SJCRH30 (cell line): ENCODE measurements around the gene ITK. TPM values are rescaled to one million over a fixed set of nuclear protein-coding genes. Genes with fewer than 3 reads are reported as not detected.
A peak's percentile ranks its signal among the peaks of the same experiment; 100 is the strongest.
"Not testable (repeated sequence)": the region's sequence is repeated elsewhere in the genome, so short reads cannot be mapped to it uniquely, and the experiment has no call there.

ENCODE experiments used
- DNase-seq, 2 experiments: peaks; one replicate each; pipeline ENCODE4 v3.0.0-alpha.2; 2015 to 2020
- H3K27ac ChIP-seq: fragments of 250-450 bp; sonication (Bioruptor Pico); 2 replicates; pipeline ENCODE4 v1.5.1; 2020; ENCODE audit warnings: mild to moderate bottlenecking, moderate library complexity
- H3K27me3 ChIP-seq: fragments of 250-450 bp; sonication (Bioruptor Pico); 2 replicates; pipeline ENCODE4 v1.5.1; 2020; ENCODE audit warnings: mild to moderate bottlenecking, moderate library complexity
- H3K36me3 ChIP-seq: fragments of 250-450 bp; sonication (Bioruptor Pico); 2 replicates; pipeline ENCODE4 v1.5.1; 2020; ENCODE audit warnings: mild to moderate bottlenecking, moderate library complexity
- H3K4me1 ChIP-seq: fragments of 250-450 bp; sonication (Bioruptor Pico); 2 replicates; pipeline ENCODE4 v1.5.1; 2020; ENCODE audit warnings: mild to moderate bottlenecking, moderate library complexity
- H3K4me3 ChIP-seq: fragments of 250-450 bp; sonication (Bioruptor Pico); 2 replicates; pipeline ENCODE4 v1.5.1; 2020; ENCODE audit warnings: mild to moderate bottlenecking, moderate library complexity
- H3K9me3 ChIP-seq: fragments of 250-450 bp; sonication (Bioruptor Pico); replicated peaks from 2 replicates; pipeline ENCODE4 v1.5.1; 2020; ENCODE audit warnings: mild to moderate bottlenecking, moderate library complexity
- total RNA-seq: library from RNA; depleted of rRNA; stranded (reverse); fragments of >200 nt; shearing (Covaris generic); gene quantifications from 2 replicates; pipeline ENCODE4 v1.2.3, GENCODE V29; 2014

ITK gene
- total RNA-seq, 1 experiment from 2014 or later, result not detected

DNA sequence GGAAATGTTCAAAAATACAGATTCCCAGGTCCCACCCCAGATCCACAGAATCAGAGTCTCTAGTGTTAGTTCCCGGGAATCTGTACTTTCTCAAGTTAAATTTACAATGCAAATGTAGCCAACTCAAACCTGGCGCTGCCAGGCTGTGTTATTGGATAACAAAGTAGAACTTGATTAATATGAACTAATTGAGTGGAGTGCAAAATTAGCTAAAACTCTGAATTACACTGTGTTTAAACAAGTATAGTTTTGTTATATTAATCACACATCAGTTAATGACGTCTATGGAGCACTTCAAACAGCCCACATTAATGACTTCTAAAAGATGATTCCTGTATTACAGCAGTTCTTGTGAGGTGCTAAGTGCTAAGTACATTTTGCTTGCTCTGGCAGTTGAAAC, 52.9 kb downstream of the ITK start:
- H3K27me3 ChIP-seq, result 0 out of 2 replicates have a peak, but pooled peaks cover 3% of the 10 kb centered on the region
- H3K4me3 ChIP-seq, result no peak overlapping the region
- no peaks in the 10 kb centered on the region for H3K4me1 ChIP-seq

DNA sequence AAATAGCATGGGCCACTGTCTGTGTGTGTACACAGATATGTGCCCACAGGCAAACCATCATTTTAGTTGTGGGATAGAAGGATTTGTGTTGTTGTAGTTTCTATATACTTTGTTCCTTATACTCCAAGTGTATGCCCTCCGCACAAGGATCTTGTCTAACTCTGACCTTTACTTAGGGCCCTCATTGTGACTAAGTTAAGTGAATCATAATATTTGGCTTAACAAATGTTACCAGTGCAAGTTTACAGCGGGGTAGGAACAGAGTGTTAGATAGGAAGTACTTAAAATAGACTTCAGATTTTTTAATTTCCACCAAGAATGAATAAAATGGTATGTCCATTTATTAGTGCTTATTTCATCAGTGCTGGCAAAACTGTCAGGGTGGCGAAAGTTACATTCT, 55.8 kb downstream of the ITK start:
- DNase-seq, result no peak
- no peak overlapping the region for H3K4me3 ChIP-seq
- no peaks in the 10 kb centered on the region for H3K36me3 ChIP-seq
- no peaks in the 10 kb centered on the region for H3K9me3 ChIP-seq
- H3K27me3 ChIP-seq, result no peaks in the 10 kb centered on the region
- H3K27ac ChIP-seq, result no peak overlapping the region
- no peaks in the 10 kb centered on the region for H3K4me1 ChIP-seq

More for the DNA sequence above, 52.9 kb downstream of the ITK start:
- Histone ChIP-seq H3K9me3 (no peaks in the 10 kb centered on the region), H3K36me3 (no peaks in the 10 kb centered on the region), H3K27ac (no peak overlapping the region)
- no peak for DNase-seq

GRCh38 chr5:157241483-157241882, 60.8 kb downstream of the ITK start:
- Histone ChIP-seq H3K4me1 (no peaks in the 10 kb centered on the region), H3K27me3 (0 out of 2 replicates have a peak, but pooled peaks cover 2% of the 10 kb centered on the region), H3K36me3 (no peaks in the 10 kb centered on the region), H3K27ac (no peak overlapping the region), H3K4me3 (no peak overlapping the region), H3K9me3 (no peaks in the 10 kb centered on the region)
- DNase-seq, result no peak

GRCh38 chr5:157244704-157245103, 64.1 kb downstream of the ITK start:
- not testable (repeated sequence) for H3K4me1 ChIP-seq, H3K36me3 ChIP-seq, H3K9me3 ChIP-seq, H3K27me3 ChIP-seq, H3K4me3 ChIP-seq, DNase-seq, H3K27ac ChIP-seq

DNA sequence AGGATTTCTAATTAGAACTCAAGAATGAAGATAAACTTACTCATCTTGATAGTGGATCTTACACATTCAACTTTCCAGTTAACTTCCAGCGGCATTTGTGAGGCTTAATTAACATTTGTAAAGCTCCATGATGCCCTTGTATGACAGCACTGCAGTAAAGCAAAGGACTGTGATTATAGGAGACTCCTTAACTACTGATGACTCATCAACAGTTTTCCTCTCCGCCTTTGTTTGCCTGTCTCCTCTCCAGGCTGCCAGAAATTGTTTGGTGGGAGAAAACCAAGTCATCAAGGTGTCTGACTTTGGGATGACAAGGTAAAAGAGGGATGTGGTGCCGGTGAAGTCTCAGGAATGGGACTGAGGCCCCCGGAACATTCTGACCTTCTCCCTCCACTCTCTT, 64.8 kb downstream of the ITK start:
- Histone ChIP-seq H3K4me1 (no peaks in the 10 kb centered on the region), H3K36me3 (no peaks in the 10 kb centered on the region), H3K4me3 (no peak overlapping the region), H3K9me3 (no peaks in the 10 kb centered on the region), H3K27me3 (0 out of 2 replicates have a peak, but pooled peaks cover 2% of the 10 kb centered on the region), H3K27ac (no peak overlapping the region)
- DNase-seq, result no peak

GRCh38 chr5:157245886-157246285, 65.2 kb downstream of the ITK start:
- H3K4me3 ChIP-seq, result no peak overlapping the region
- H3K27ac ChIP-seq, result no peak overlapping the region
- H3K4me1 ChIP-seq, result no peaks in the 10 kb centered on the region
- no peaks in the 10 kb centered on the region for H3K9me3 ChIP-seq
- DNase-seq, result no peak
- H3K27me3 ChIP-seq, result 0 out of 2 replicates have a peak, but pooled peaks cover 2% of the 10 kb centered on the region
- no peaks in the 10 kb centered on the region for H3K36me3 ChIP-seq

DNA sequence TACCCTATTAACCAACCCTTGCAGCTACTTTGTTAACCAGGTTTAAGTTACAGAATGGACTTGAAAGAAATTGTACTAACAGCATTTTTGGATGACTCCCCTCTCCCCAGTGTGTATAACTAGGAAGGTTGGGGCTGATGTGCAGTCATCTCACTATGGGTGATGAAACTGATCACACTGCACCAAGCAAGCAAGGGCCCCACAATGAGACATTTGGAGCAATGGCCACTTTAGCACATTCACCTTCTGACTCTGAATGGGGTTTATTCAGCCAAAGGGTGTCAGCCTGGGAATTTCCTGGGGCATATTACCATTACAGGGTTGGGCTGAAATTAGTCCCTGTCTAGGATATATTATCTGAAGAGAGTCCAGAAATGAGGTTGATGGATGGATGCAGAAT, 66.6 kb downstream of the ITK start:
- Histone ChIP-seq H3K4me1 (peaks cover 2% of the 10 kb centered on the region), H3K9me3 (no peaks in the 10 kb centered on the region), H3K27ac (no peak overlapping the region), H3K36me3 (no peaks in the 10 kb centered on the region), H3K4me3 (no peak overlapping the region), H3K27me3 (0 out of 2 replicates have a peak, but pooled peaks cover 2% of the 10 kb centered on the region)
- DNase-seq, result no peak

GRCh38 chr5:157248821-157249470, 68.3 kb downstream of the ITK start:
- Histone ChIP-seq H3K27me3 (no peaks in the 10 kb centered on the region), H3K36me3 (no peaks in the 10 kb centered on the region), H3K27ac (no peak overlapping the region), H3K9me3 (no peaks in the 10 kb centered on the region), H3K4me3 (no peak overlapping the region), H3K4me1 (peaks cover 11% of the 10 kb centered on the region)
- DNase-seq, result no peak

DNA sequence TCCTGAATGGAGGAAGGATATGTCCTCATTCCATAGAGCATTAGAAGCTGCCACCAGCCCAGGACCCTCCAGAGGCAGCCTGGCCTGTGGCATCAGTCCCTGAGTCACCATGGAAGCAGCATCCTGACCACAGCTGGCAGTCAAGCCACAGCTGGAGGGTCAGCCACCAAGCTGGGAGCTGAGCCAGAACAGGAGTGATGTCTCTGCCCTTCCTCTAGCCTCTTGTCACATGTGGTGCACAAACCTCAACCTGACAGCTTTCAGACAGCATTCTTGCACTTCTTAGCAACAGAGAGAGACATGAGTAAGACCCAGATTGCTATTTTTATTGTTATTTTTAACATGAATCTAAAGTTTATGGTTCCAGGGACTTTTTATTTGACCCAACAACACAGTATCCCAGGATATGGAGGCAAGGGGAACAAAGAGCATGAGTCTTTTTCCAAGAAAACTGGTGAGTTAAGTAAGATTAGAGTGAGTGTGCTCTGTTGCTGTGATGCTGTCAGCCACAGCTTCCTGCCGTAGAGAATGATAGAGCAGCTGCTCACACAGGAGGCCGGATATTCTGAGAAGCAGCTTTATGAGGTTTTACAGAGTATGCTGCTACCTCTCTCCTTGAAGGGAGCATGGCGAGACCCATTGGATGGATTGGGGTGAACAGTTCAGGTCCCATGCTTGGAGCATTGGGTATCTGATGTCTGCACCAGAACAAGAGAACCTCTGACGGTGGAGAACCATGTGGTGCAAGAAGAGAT, 72.2 kb downstream of the ITK start:
- peaks cover 11% of the 10 kb centered on the region for H3K4me1 ChIP-seq
- 0 out of 2 replicates have a peak, but pooled peaks cover 2% of the 10 kb centered on the region for H3K27me3 ChIP-seq
- H3K4me3 ChIP-seq, result no peak overlapping the region
- H3K27ac ChIP-seq, result peak overlapping the region; percentile 38
- peak; percentile 54 to 60 for DNase-seq
- H3K36me3 ChIP-seq, result no peaks in the 10 kb centered on the region
- no peaks in the 10 kb centered on the region for H3K9me3 ChIP-seq

DNA sequence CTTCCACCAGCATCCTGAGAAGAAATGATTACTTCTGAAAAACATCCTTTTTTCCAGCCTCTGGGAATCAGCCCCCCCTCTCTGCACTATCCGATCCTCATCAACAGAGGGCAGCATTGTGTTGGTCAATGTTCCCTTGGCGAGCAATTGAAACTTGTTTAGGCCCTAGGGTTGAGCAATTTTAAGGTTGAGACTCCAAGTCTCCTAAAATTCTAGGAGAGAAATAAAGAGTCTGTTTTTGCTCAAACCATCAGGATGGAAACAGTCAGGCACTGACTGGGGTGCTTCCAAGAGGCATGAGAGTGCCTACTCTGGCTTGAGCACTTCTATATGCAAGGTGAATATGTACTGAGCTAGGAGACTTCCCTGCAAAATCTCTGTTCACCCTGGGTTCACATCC, 72.9 kb downstream of the ITK start:
- Histone ChIP-seq H3K27ac (no peak overlapping the region; the same call in 1 of the 2 replicates), H3K36me3 (no peaks in the 10 kb centered on the region), H3K27me3 (0 out of 2 replicates have a peak, but pooled peaks cover 2% of the 10 kb centered on the region), H3K4me3 (no peak overlapping the region), H3K4me1 (peaks cover 11% of the 10 kb centered on the region), H3K9me3 (no peaks in the 10 kb centered on the region)
- peak; percentile 16 to 58 for DNase-seq

- Histone ChIP-seq H3K4me3 (no peak overlapping the region), H3K36me3 (no peaks in the 10 kb centered on the region), H3K4me1 (no peaks in the 10 kb centered on the region; the same call in 1 of the 2 replicates), H3K27ac (no peak overlapping the region), H3K9me3 (0 out of 2 replicates have a peak, but pooled peaks cover 3% of the 10 kb centered on the region), H3K27me3 (peaks cover 7% of the 10 kb centered on the region)
- no peak for DNase-seq
Observed at GRCh38 chr5:157258450-157258849, 77.8 kb downstream of the ITK start.

DNA sequence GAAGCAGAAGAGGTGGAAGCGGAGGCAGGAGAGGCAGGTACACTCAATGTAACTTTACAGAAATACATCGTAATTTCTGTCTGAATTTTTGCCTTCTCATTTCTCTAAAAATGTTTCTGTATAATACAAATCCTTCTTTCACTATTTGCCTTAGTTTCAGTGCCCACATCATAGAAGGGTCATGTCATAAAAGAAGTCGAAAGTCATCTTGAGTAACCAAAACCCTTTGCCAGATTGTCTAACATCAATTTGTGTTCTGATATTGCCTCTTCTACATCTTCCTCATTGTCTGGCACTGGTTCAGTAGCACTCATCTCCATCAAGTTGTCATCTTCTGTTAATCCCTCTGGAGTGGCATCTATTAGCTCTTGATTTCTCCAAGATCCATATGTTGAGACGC, 79.1 kb downstream of the ITK start:
- H3K27ac ChIP-seq, result no peak overlapping the region
- no peaks in the 10 kb centered on the region for H3K4me1 ChIP-seq
- H3K9me3 ChIP-seq, result 0 out of 2 replicates have a peak, but pooled peaks cover 3% of the 10 kb centered on the region
- no peak for DNase-seq
- peaks cover 15% of the 10 kb centered on the region for H3K27me3 ChIP-seq
- H3K4me3 ChIP-seq, result no peak overlapping the region
- no peaks in the 10 kb centered on the region for H3K36me3 ChIP-seq

- no peak overlapping the region for H3K27ac ChIP-seq
- 0 out of 2 replicates have a peak, but pooled peaks cover 3% of the 10 kb centered on the region for H3K9me3 ChIP-seq
- no peaks in the 10 kb centered on the region for H3K36me3 ChIP-seq
- DNase-seq, result no peak
- H3K4me1 ChIP-seq, result peaks cover 4% of the 10 kb centered on the region; the same call in 1 of the 2 replicates
- no peak overlapping the region for H3K4me3 ChIP-seq
- H3K27me3 ChIP-seq, result peaks cover 35% of the 10 kb centered on the region
Observed at GRCh38 chr5:157263496-157264090, 83.0 kb downstream of the ITK start.

DNA sequence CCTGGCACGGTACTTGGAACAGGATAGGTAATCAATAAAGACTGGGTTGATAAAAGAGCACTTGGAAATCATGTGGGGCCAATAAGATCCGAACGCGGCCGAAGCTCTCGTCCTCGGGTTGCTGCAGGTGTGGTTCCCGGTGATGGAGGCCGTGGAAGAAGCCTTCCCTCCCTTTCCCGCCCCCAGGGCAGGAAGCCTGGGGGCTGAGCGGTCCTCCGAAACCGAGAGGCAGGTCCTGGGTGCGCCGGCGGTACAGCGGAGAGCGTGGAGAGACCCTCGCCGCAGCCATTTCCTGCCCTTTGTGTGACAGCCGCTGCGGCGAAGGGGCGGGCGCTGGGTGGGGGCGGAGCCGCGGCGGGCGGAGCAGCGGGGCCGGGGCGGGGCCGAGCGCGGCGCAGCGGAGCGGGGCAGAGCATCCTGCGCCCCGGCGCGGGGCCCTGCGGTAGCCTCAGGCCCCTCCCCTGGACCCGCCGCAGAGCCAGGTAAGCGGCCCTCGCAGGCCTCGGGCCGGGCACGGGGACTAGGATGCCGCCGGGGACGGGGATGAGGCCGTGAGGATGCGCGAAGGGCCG, 85.2 kb downstream of the ITK start, which contains the start of gene CYFIP2:
Gene CYFIP2 (plus strand): TSS at position 410 of the 572 bp plus-strand sequence. CDS start 19,239 bp downstream, outside the sequence.
- peak within 1 kb of the TSS; percentile 64 for H3K4me3 ChIP-seq
- no peaks in the 10 kb centered on the region for H3K36me3 ChIP-seq
- peaks cover 36% of the 10 kb centered on the region for H3K27me3 ChIP-seq
- peaks cover 4% of the 10 kb centered on the region; the same call in 1 of the 2 replicates for H3K4me1 ChIP-seq
- no peak within 1 kb of the TSS for H3K27ac ChIP-seq
- peak; percentile 47 to 65 for DNase-seq
- no peaks in the 10 kb centered on the region for H3K9me3 ChIP-seq
